Mesendoderm (in vitro differentiated cells): ENCODE measurements around the gene KDM3A.

ENCODE experiments used
- DNase-seq: peaks from one replicate; pipeline ENCODE4 v3.0.0; 2013
- H2AK5ac ChIP-seq: 2 replicates; pipeline ENCODE4 v1.6.1; 2013; ENCODE audit warnings: low read length, inconsistent platforms
- H2BK120ac ChIP-seq: 2 replicates; pipeline ENCODE4 v1.6.1; 2013; ENCODE audit warnings: low read depth, mild to moderate bottlenecking, low read length, moderate library complexity, mixed read lengths
- H2BK15ac ChIP-seq: replicated peaks from 2 replicates; pipeline ENCODE4 v1.6.1; 2013; ENCODE audit warnings: low read depth, mild to moderate bottlenecking, moderate library complexity
- H2BK5ac ChIP-seq: 2 replicates; pipeline ENCODE4 v1.6.1; 2013; ENCODE audit warnings: low read length, inconsistent platforms
- H3K18ac ChIP-seq: 2 replicates; pipeline ENCODE4 v1.6.1; 2013; ENCODE audit warnings: mild to moderate bottlenecking, low read length, mixed read lengths
- H3K23ac ChIP-seq: one replicate; pipeline ENCODE4 v1.6.1; 2013; ENCODE audit warnings: low read length
- H3K27ac ChIP-seq: 2 replicates; pipeline ENCODE4 v1.5.1; 2013; ENCODE audit warnings: low read depth, mild to moderate bottlenecking, inconsistent platforms, low read length, moderate library complexity
- H3K27me3 ChIP-seq: 2 replicates; pipeline ENCODE4 v1.6.1; 2013; ENCODE audit warnings: low read length, control low read depth, mild to moderate bottlenecking, inconsistent platforms; ENCODE audit not compliant: insufficient read depth, poor library complexity
- H3K36me3 ChIP-seq: 2 replicates; pipeline ENCODE4 v1.6.1; 2013; ENCODE audit warnings: low read length, inconsistent platforms; ENCODE audit not compliant: control insufficient read depth, insufficient read depth
- H3K4ac ChIP-seq: one replicate; pipeline ENCODE4 v1.6.1; 2013; ENCODE audit warnings: low read depth, mild to moderate bottlenecking, low read length, moderate library complexity
- H3K4me1 ChIP-seq: 2 replicates; pipeline ENCODE4 v1.6.1; 2013; ENCODE audit warnings: low read depth, low read length, inconsistent platforms; ENCODE audit not compliant: control insufficient read depth
- H3K4me2 ChIP-seq: 2 replicates; pipeline ENCODE4 v1.6.1; 2013; ENCODE audit warnings: low read length
- H3K4me3 ChIP-seq: 2 replicates; pipeline ENCODE4 v1.5.1; 2013; ENCODE audit warnings: mild to moderate bottlenecking, low read length
- H3K56ac ChIP-seq: one replicate; pipeline ENCODE4 v1.6.1; 2013; ENCODE audit warnings: low read length
- H3K79me1 ChIP-seq: 2 replicates; pipeline ENCODE4 v1.6.1; 2013; ENCODE audit warnings: low read length, inconsistent platforms
- H3K79me2 ChIP-seq: 2 replicates; pipeline ENCODE4 v1.6.1; 2013; ENCODE audit warnings: mild to moderate bottlenecking, low read length; ENCODE audit not compliant: control insufficient read depth, insufficient read depth
- H3K9ac ChIP-seq: 2 replicates; pipeline ENCODE4 v1.6.1; 2013; ENCODE audit warnings: low read length, inconsistent platforms
- H4K5ac ChIP-seq: one replicate; pipeline ENCODE4 v1.6.1; 2013; ENCODE audit warnings: low read length
- H4K8ac ChIP-seq: one replicate; pipeline ENCODE4 v1.6.1; 2013; ENCODE audit warnings: low read depth, mild to moderate bottlenecking, control low read depth, low read length, moderate library complexity
- WGBS: extraction: QIAGEN DNeasy Blood & Tissue Kit; methylation state at CpG from one replicate; pipeline ENCODE4 v1.1.7; 2013; ENCODE audit warnings: low lambda C conversion rate, missing lambda C conversion rate; ENCODE audit not compliant: insufficient coverage; ENCODE audit errors: extremely low coverage; 5-methylcytosine and 5-hydroxymethylcytosine counted together

KDM3A gene

DNA sequence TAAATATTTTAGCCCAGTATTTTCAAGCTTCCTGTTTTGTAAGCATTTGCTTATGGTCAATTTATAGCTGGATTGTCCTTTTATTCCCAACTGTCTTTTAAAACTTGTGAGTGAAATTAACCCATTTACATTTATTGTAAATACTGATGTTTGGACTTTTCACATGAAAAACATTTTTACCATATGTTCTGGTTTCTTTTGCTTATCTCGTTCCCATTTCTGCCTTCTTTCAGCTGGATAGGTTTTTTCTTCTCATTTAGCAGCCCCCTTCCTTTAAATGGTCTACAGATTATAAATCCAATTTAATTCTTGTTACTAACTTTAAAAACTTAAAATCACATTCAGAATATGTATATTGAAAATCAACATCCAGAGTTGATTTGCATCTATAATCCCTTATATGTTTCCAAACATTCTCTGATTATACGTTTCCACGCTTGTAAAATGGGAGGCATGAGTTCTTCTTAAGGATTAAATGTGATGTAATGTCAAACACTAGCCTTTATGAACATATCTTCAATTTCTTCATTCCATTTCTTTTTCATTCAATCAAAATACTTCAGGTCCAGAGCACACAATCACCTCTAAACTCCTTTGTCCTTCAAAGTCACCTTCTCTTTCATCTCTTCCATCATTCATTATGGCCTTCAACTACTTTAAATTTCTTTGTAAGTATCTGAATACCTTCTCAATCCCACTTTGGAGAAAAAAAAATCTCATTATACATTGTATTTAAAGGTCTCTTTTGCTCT, 1.1 kb upstream of the KDM3A start:
- H2BK15ac ChIP-seq, result no peak overlapping the region
- no CpG with 5 or more reads among the region's 3 CpGs for WGBS

DNA sequence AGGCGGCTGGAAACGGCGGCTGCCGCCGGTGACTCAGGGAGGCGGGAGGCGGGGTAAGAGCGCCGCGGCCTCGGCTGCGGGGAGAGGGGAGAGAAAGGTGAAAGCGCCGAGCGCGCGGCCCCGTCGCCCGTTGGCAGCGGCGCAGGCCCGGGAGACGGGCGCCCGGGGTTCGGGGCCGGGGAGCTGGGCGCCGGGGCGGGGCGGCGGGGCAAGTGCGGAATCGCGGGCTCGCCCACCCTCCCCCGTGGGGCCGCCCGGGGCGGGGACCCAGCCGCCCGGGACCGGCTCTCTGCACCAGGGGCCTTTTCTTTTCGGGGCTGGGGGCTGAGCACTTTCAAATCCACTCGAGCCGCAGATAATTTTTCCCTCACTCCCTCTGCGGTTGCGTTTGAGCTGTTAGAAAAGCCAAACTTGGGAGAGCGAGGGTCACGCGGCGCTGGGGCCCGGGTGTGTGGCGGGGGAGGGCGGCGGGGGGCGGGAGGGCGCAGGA, 266 bp downstream of the KDM3A start:
- no peak overlapping the region for H3K23ac ChIP-seq
- peak overlapping the region; percentile 82 for H2BK120ac ChIP-seq
- DNase-seq, result no peak
- H3K4me1 ChIP-seq, result no peaks in the 10 kb centered on the region
- H3K4me2 ChIP-seq, result no peak overlapping the region
- H3K36me3 ChIP-seq, result no peaks in the 10 kb centered on the region
- peak overlapping the region; percentile 20 for H3K4me3 ChIP-seq
- WGBS, result no CpG with 5 or more reads among the region's 59 CpGs
- H3K4ac ChIP-seq, result peak overlapping the region; percentile 70
- no peak overlapping the region for H4K5ac ChIP-seq
- peak overlapping the region; percentile 39 for H3K9ac ChIP-seq
- H3K56ac ChIP-seq, result peak overlapping the region; percentile 70
- H4K8ac ChIP-seq, result no peak overlapping the region
- no peak overlapping the region for H2AK5ac ChIP-seq
- peaks cover 12% of the 10 kb centered on the region for H3K79me2 ChIP-seq
- peak overlapping the region; percentile 99 for H3K18ac ChIP-seq
- H3K27me3 ChIP-seq, result no peaks in the 10 kb centered on the region
- H3K79me1 ChIP-seq, result peaks cover 6% of the 10 kb centered on the region
- H3K27ac ChIP-seq, result peak overlapping the region; percentile 66
- no peak overlapping the region for H2BK15ac ChIP-seq
- H2BK5ac ChIP-seq, result no peak overlapping the region

More for the DNA sequence above, 1.1 kb upstream of the KDM3A start:
- no peak overlapping the region for H3K4me2 ChIP-seq
- no peak for DNase-seq
- no peak overlapping the region for H4K5ac ChIP-seq
- H3K18ac ChIP-seq, result no peak overlapping the region
- no peak overlapping the region for H2AK5ac ChIP-seq
- H3K27ac ChIP-seq, result no peak overlapping the region
- H3K4me3 ChIP-seq, result no peak overlapping the region
- H2BK120ac ChIP-seq, result no peak overlapping the region
- H4K8ac ChIP-seq, result no peak overlapping the region
- H3K27me3 ChIP-seq, result no peaks in the 10 kb centered on the region
- peaks cover 3% of the 10 kb centered on the region for H3K79me1 ChIP-seq
- H3K4me1 ChIP-seq, result no peaks in the 10 kb centered on the region
- H3K23ac ChIP-seq, result no peak overlapping the region
- no peak overlapping the region for H3K4ac ChIP-seq
- H3K36me3 ChIP-seq, result no peaks in the 10 kb centered on the region
- no peak overlapping the region for H2BK5ac ChIP-seq
- H3K79me2 ChIP-seq, result peaks cover 11% of the 10 kb centered on the region
- H3K9ac ChIP-seq, result no peak overlapping the region
- H3K56ac ChIP-seq, result no peak overlapping the region

DNA sequence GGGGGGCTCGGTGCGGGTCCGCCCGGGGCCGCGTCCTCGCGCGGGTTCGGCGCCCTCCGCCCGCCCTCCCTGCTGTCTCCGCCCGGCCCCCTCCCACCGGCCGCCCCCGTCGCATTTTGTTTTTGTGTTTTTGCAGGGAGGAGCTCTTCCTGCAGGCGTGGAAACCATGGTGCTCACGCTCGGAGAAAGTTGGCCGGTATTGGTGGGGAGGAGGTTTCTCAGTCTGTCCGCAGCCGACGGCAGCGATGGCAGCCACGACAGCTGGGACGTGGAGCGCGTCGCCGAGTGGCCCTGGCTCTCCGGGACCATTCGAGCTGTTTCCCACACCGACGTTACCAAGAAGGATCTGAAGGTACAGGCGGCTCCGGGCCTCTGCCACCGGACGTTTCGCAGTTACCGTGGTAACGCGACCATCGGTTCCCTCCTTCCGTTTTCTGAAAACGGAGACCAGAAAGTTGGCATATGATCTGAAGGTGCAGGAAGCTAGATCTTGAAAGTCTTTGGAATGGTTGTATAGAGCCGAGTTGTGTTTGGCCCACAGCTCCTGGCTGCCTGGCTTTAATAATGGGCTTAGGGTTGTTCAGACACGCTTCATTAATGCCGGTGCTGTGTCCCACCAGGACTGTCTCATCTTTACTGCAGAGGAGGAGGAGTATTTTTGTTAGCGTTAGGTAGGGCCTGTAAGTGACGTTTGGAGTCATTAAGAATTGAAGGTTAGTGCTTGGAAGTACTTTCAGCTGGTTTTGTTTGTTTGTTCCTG, 891 bp downstream of the KDM3A start:
- Histone ChIP-seq H3K4me3 (peak overlapping the region; percentile 66), H4K5ac (no peak overlapping the region)

DNA sequence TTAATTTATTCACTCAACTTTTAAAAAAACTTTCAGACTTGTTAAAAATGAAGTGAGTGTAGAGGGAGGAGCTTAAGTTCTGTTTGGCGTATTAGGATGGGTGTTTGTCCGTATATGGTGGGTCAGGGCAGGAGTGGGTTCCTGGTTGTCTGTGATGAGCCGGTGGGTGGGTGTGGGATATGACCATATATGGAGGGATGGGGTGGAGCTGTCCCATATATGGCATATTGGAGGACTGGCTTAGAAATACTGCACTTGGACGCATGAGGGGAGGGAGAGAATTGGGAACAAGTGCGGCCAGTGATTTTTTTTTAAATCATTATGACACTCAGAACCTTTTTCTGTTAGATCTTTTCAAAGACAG, 1.5 kb downstream of the KDM3A start:
- H2BK120ac ChIP-seq, result no peak overlapping the region
- no peak overlapping the region for H3K27ac ChIP-seq
- H4K8ac ChIP-seq, result no peak overlapping the region
- no peaks in the 10 kb centered on the region for H3K4me1 ChIP-seq
- no peaks in the 10 kb centered on the region for H3K27me3 ChIP-seq
- peak overlapping the region; percentile 54 for H3K4me2 ChIP-seq
- H3K23ac ChIP-seq, result no peak overlapping the region
- H2BK15ac ChIP-seq, result no peak overlapping the region
- no peak overlapping the region for H3K4me3 ChIP-seq
- H2AK5ac ChIP-seq, result no peak overlapping the region
- no CpG with 5 or more reads among the region's 5 CpGs for WGBS
- no peak overlapping the region for H3K18ac ChIP-seq
- H3K79me1 ChIP-seq, result peaks cover 6% of the 10 kb centered on the region
- H3K36me3 ChIP-seq, result no peaks in the 10 kb centered on the region
- H3K56ac ChIP-seq, result no peak overlapping the region
- peak; percentile 73 for DNase-seq
- H3K4ac ChIP-seq, result no peak overlapping the region
- H3K9ac ChIP-seq, result no peak overlapping the region
- H4K5ac ChIP-seq, result no peak overlapping the region
- peaks cover 12% of the 10 kb centered on the region for H3K79me2 ChIP-seq
- H2BK5ac ChIP-seq, result no peak overlapping the region

More for the DNA sequence above, 891 bp downstream of the KDM3A start:
- H2BK15ac ChIP-seq, result no peak overlapping the region
- no CpG with 5 or more reads among the region's 53 CpGs for WGBS
- H2BK5ac ChIP-seq, result no peak overlapping the region
- no peaks in the 10 kb centered on the region for H3K36me3 ChIP-seq
- peak; percentile 65 for DNase-seq
- no peak overlapping the region for H3K4ac ChIP-seq
- H3K23ac ChIP-seq, result peak overlapping the region; percentile 81
- no peaks in the 10 kb centered on the region for H3K4me1 ChIP-seq
- H3K18ac ChIP-seq, result peak overlapping the region; percentile 99
- H3K27me3 ChIP-seq, result no peaks in the 10 kb centered on the region
- no peak overlapping the region for H2BK120ac ChIP-seq
- peak overlapping the region; percentile 76 for H3K9ac ChIP-seq
- H2AK5ac ChIP-seq, result no peak overlapping the region
- H3K79me2 ChIP-seq, result peaks cover 12% of the 10 kb centered on the region
- H3K79me1 ChIP-seq, result peaks cover 6% of the 10 kb centered on the region
- H3K4me2 ChIP-seq, result peak overlapping the region; percentile 54
- peak overlapping the region; percentile 8 for H3K27ac ChIP-seq
- peak overlapping the region; percentile 80 for H3K56ac ChIP-seq
- no peak overlapping the region for H4K8ac ChIP-seq

DNA sequence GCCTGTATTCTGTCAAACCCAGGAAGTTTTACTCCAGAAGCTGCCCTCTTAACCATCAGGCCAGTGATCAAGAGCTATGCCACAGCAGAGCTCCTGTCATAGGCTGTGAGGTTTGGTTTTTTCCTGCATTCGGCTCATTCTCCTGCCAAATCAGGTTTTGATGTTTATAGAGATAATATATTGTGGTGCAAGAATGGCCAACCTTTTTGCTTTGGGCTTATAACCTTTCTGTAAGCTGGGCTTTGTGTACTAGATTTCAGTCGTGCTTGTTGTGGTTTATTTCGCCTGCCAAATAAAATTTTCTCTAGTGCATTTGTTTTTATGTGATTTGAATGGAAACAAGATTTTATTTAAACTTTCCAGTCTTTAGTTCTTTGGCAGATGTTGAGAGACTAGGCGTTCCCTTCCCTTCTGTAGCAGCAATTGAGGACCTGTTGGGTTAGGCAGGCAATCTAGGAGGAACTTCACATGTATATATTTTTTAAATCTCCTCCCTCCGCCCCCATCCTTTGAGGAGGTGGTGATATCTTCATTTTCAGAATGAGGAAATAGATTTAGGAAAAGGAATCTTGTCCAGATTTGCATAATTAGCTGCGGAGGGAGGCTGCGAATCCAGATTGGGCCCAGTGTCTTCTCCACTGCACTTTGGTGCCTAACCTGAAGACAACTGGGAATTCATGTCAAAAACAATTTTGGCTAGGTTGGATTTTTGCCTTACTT, 2.6 kb downstream of the KDM3A start:
- Histone ChIP-seq H3K18ac (no peak overlapping the region), H2BK15ac (no peak overlapping the region), H3K9ac (no peak overlapping the region), H3K56ac (no peak overlapping the region), H3K4ac (no peak overlapping the region), H3K27me3 (no peaks in the 10 kb centered on the region), H2BK120ac (no peak overlapping the region), H2AK5ac (no peak overlapping the region), H2BK5ac (no peak overlapping the region), H3K79me1 (peaks cover 7% of the 10 kb centered on the region), H4K5ac (no peak overlapping the region), H3K27ac (no peak overlapping the region), H4K8ac (no peak overlapping the region), H3K4me1 (no peaks in the 10 kb centered on the region), H3K36me3 (no peaks in the 10 kb centered on the region), H3K4me3 (no peak overlapping the region), H3K79me2 (peaks cover 14% of the 10 kb centered on the region), H3K4me2 (no peak overlapping the region), H3K23ac (no peak overlapping the region)
- DNase-seq, result no peak
- WGBS, result no CpG with 5 or more reads among the region's 7 CpGs
